GM12878 (cell line): Measurements from ENCODE around the gene SPINT1. TPM values are rescaled to one million over a fixed set of nuclear protein-coding genes. Genes with fewer than 3 reads are reported as not detected.

Source experiments
- ATAC-seq: fragments of 200-7000 bp; cut with Tn5 transposase; 3 replicates; pipeline ENCODE4 v1.9.1; 2020; ENCODE audit warnings: mild to moderate bottlenecking, moderate library complexity
- BruUV-seq: library from RNA; stranded (reverse); fragments of 400-500 nt; replicated peaks from 2 replicates; lab custom pipeline; 2021; lab: Mats Ljungman, UMichigan
- CTCF ChIA-PET: fragments of 300-600 bp; sonication (Branson Sonifier 250); formaldehyde crosslinking; extraction: SDS; loops from one replicate; lab custom pipeline; 2021; ENCODE audit warnings: inconsistent platforms; lab: Yijun Ruan, JAX
- POLR2A ChIA-PET: fragments of 350-600 bp; formaldehyde crosslinking; extraction: SDS; loops from one replicate; lab custom pipeline; 2021; ENCODE audit warnings: inconsistent platforms; lab: Charles Lee
- RAD21 ChIA-PET: fragments of 300-600 bp; sonication (Branson Sonifier 250); formaldehyde crosslinking; loops from one replicate; lab custom pipeline; 2023; ENCODE audit warnings: antibody characterized with exemption; ENCODE audit not compliant: unreplicated experiment; lab: Charles Lee
- SMC1A ChIA-PET: fragments of 300-600 bp; sonication (Branson Sonifier 250); formaldehyde crosslinking; loops from one replicate; lab custom pipeline; 2023; ENCODE audit not compliant: unreplicated experiment, uncharacterized antibody; lab: Charles Lee
- DNase-seq: peaks from one replicate; pipeline ENCODE4 v3.0.0-alpha.2; 2011; ENCODE audit warnings: low read depth, low spot score
- FAIRE-seq: peaks from 3 replicates; lab custom pipeline; 2011; peaks lifted over from hg19 to GRCh38; lab: Jason Lieb, UNC
- H2AFZ ChIP-seq: 2 replicates; pipeline ENCODE4 v1.6.0; 2011; ENCODE audit warnings: low read depth, low read length, control low read depth; ENCODE audit not compliant: control insufficient read depth
- H3K27ac ChIP-seq: 2 replicates; pipeline ENCODE4 v1.5.1; 2011; ENCODE audit warnings: control low read depth; ENCODE audit not compliant: control insufficient read depth, insufficient read depth
- H3K27me3 ChIP-seq, 2 experiments: replicated peaks in 1 of 2; 2 replicates each; pipeline versions ENCODE4 v1.6.0 to v1.6.1; 2011; ENCODE audit warnings: low read length in 1 of 2; ENCODE audit not compliant: control insufficient read depth in 2 of 2, insufficient read depth in 2 of 2
- H3K36me3 ChIP-seq, 2 experiments: 2 replicates each; pipeline ENCODE4 v1.5.1; 2011; ENCODE audit warnings: low read length in 1 of 2; ENCODE audit not compliant: control insufficient read depth in 2 of 2, insufficient read depth in 2 of 2
- H3K4me1 ChIP-seq: 2 replicates; pipeline ENCODE4 v1.6.1; 2011; ENCODE audit warnings: mild to moderate bottlenecking, low read length, moderate library complexity, mixed read lengths; ENCODE audit not compliant: control insufficient read depth, insufficient read depth
- H3K4me2 ChIP-seq: 2 replicates; pipeline ENCODE4 v1.6.0; 2011; ENCODE audit warnings: control low read depth; ENCODE audit not compliant: control insufficient read depth, insufficient read depth
- H3K4me3 ChIP-seq: fragments of 200-600 bp; sonication (generic); 2 replicates; pipeline ENCODE4 v1.5.1; 2016
- H3K79me2 ChIP-seq: 2 replicates; pipeline ENCODE4 v1.6.0; 2011; ENCODE audit warnings: low read length; ENCODE audit not compliant: control insufficient read depth, insufficient read depth
- H3K9ac ChIP-seq: 2 replicates; pipeline ENCODE4 v1.8.0; 2011; ENCODE audit warnings: low read length, control low read depth, mixed read lengths; ENCODE audit not compliant: control insufficient read depth, insufficient read depth
- H3K9me3 ChIP-seq: replicated peaks from 3 replicates; pipeline ENCODE4 v1.5.1; 2011; ENCODE audit warnings: mild to moderate bottlenecking, low read length; ENCODE audit not compliant: control insufficient read depth, insufficient read depth
- H4K20me1 ChIP-seq: 2 replicates; pipeline ENCODE4 v1.6.0; 2011; ENCODE audit not compliant: control insufficient read depth, insufficient read depth
- BRCA1 ChIP-seq: IDR thresholded peaks from 2 replicates; pipeline ENCODE4 v1.6.1; 2011; ENCODE audit warnings: low read depth, low read length, improper control_type of control experiment
- LARP7 ChIP-seq: fragments of 450-650 bp; IDR thresholded peaks from 2 replicates; pipeline ENCODE4 v1.6.1; 2017; ENCODE audit warnings: mild to moderate bottlenecking
- NBN ChIP-seq: fragments of 450-650 bp; IDR thresholded peaks from 2 replicates; pipeline ENCODE4 v1.6.1; 2016
- SPI1 ChIP-seq: IDR thresholded peaks from 2 replicates; pipeline ENCODE4 v1.6.1; 2011; ENCODE audit warnings: low read depth, mild to moderate bottlenecking, low read length, moderate library complexity, borderline replicate concordance; ENCODE audit not compliant: insufficient read depth
- SRF ChIP-seq, 2 experiments: IDR thresholded peaks; 2 replicates each; pipeline ENCODE4 v1.6.1; 2011; ENCODE audit warnings: low read depth in 2 of 2, low read length in 2 of 2, mild to moderate bottlenecking in 1 of 2, moderate library complexity in 1 of 2
- YY1 ChIP-seq: IDR thresholded peaks from 2 replicates; pipeline ENCODE4 v1.6.1; 2011; ENCODE audit warnings: low read depth, mild to moderate bottlenecking, low read length
- WGBS: methylation state at CpG from one replicate; pipeline ENCODE4 v1.1.6; 2016; ENCODE audit warnings: low lambda C conversion rate; ENCODE audit not compliant: insufficient replicate concordance, insufficient coverage; ENCODE audit errors: missing lambda C conversion rate; 5-methylcytosine and 5-hydroxymethylcytosine counted together
- in situ Hi-C: fragments of 300-500 bp; cut with MboI; formaldehyde crosslinking; loops from 9 replicates; pipeline ENCODE4 v1.14.3; 2018; ENCODE audit warnings: mixed read lengths
- intact Hi-C: fragments of 100-400 bp; cut with micrococcal nuclease; formaldehyde crosslinking; loops from one replicate; pipeline ENCODE4 v1.14.2; 2022; ENCODE audit not compliant: unreplicated experiment
- polyA plus RNA-seq, 11 experiments: library from polyadenylated mRNA; depleted of rRNA in 4 of 11; unstranded in 6 of 11; stranded (reverse) in 5 of 11; fragments of >200 nt; fragmentation: Nextera tagmentation in 4 of 11; fragmentation: Illumina TruSeq in 1 of 11; extraction: Ambion mirVana in 4 of 11; extraction: Trizol in 1 of 11; gene quantifications; 1 replicate in 1 of 11; 2 replicates in 10 of 11; pipeline versions ENCODE4 v1.2.1 to v1.2.3, GENCODE V29; 2011 to 2016; ENCODE audit warnings: inconsistent platforms in 2 of 11, missing spikeins in 2 of 11, low read depth in 1 of 11
- total RNA-seq, 4 experiments: library from RNA; depleted of rRNA in 3 of 4; stranded (reverse); fragments of >200 nt in 3 of 4; fragmentation: Illumina TruSeq in 1 of 4; extraction: Trizol in 1 of 4; gene quantifications; 2 replicates each; pipeline versions ENCODE4 v1.2.1 to v1.2.3, GENCODE V29; 2013 to 2021
- TF ChIP-seq, protein P1 (sequence below): fragments of 450-650 bp; IDR thresholded peaks from 2 replicates; pipeline ENCODE4 v1.6.1; 2016; ENCODE audit warnings: mild to moderate bottlenecking
- TF ChIP-seq, protein P2 (sequence below): fragments of 450-650 bp; IDR thresholded peaks from 2 replicates; pipeline ENCODE4 v1.6.1; 2017; ENCODE audit warnings: low read depth, mild to moderate bottlenecking, moderate library complexity

The SPINT1 gene
- total and polyA plus RNA-seq, 10 of the 15 experiments (the other 5 are each of a cell fraction or from before 2014, with no cell fraction given), result 3.5 to 28.6 (median 10.2) TPM

DNA sequence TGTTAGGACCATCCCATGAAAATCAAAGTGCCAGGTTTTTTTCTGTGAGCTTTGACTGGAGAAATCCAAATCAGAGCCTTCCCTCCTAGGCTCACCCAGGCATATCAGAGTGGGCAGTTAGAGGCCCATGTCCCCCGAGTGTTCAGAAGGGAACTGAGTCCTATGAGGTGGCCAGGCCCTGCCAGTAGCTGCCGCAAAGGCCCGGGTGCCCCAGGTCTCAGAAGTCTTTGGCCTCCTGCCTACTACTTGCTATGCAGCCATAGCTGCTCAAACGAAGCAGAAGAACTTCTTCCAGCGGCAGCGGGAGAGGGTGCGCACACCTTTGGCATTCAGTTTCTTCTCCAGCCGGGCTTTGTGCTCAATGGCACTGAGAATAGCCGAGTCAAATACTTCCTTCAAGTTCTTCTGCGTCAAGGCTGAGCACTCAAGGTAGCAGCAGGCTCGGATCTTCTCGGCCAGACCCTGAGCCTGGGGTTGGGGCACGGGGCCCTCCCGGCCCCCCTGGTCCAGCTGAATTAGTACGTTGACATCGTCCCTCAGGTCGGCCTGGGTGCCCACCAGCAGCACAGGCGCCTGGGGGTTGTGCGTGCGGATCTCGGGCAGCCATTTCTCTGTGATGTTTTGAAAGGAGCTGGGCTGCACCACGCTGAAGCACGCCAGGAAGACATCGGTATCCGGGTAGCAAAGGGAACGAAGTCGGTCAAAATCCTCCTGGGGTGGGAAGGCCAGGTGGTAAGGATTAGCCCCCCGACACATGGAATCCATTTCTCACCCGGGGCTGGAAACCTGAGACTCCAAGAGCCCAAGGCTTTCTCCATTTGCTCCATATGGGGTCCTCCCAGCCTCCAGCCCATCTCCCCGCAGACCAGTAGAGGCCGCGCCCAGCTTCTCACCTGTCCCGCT is 29.2 kb downstream of the SPINT1 start:
- Histone ChIP-seq H3K9ac (peak overlapping the region; percentile 65), H3K4me3 (peak overlapping the region; percentile 65), H3K4me1 (peaks cover 30% of the 10 kb centered on the region), H2AFZ (peak overlapping the region; percentile 75), H3K36me3 (no peaks in the 10 kb centered on the region), H3K27ac (peak overlapping the region; percentile 78), H3K27me3 (no peaks in the 10 kb centered on the region), H4K20me1 (no peaks in the 10 kb centered on the region)
- ATAC-seq (peak; percentile 25), DNase-seq (no peak), FAIRE-seq (no peak)
- intact Hi-C loops, result loop anchor here (2.0 to 10.0 kb wide), 3 partner anchors 14 to 278 kb away; partner anchors contain the start of genes KNL1 and VPS18
- POLR2A ChIA-PET, result interaction anchor here (0.6 to 9.5 kb wide), 14 partner anchors 8 to 459 kb away, joined by 3 to 220 read pairs (median 6); partner anchors contain the start of genes CCDC32, DNAJC17, GCHFR and OIP5
- in situ Hi-C loops, result no loop called here
- BruUV-seq, result TSS peak; percentile 83
- RAD21 ChIA-PET, result interaction anchor here (0.5 to 14.2 kb wide), 11 partner anchors 13 to 1828 kb away, joined by 3 to 551 read pairs (median 7); partner anchors contain the start of genes DNAJC17, RAD51, SPINT1 and VPS18
- CTCF ChIA-PET, result interaction anchor here (0.6 to 6.0 kb wide), 12 partner anchors 22 to 311 kb away, joined by 3 to 57 read pairs (median 4); partner anchors contain the start of genes RAD51 and VPS18
- TF ChIP-seq, protein P1, sequence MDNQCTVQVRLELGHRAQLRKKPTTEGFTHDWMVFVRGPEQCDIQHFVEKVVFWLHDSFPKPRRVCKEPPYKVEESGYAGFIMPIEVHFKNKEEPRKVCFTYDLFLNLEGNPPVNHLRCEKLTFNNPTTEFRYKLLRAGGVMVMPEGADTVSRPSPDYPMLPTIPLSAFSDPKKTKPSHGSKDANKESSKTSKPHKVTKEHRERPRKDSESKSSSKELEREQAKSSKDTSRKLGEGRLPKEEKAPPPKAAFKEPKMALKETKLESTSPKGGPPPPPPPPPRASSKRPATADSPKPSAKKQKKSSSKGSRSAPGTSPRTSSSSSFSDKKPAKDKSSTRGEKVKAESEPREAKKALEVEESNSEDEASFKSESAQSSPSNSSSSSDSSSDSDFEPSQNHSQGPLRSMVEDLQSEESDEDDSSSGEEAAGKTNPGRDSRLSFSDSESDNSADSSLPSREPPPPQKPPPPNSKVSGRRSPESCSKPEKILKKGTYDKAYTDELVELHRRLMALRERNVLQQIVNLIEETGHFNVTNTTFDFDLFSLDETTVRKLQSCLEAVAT, result peak; percentile 94
- TF ChIP-seq, protein P2, sequence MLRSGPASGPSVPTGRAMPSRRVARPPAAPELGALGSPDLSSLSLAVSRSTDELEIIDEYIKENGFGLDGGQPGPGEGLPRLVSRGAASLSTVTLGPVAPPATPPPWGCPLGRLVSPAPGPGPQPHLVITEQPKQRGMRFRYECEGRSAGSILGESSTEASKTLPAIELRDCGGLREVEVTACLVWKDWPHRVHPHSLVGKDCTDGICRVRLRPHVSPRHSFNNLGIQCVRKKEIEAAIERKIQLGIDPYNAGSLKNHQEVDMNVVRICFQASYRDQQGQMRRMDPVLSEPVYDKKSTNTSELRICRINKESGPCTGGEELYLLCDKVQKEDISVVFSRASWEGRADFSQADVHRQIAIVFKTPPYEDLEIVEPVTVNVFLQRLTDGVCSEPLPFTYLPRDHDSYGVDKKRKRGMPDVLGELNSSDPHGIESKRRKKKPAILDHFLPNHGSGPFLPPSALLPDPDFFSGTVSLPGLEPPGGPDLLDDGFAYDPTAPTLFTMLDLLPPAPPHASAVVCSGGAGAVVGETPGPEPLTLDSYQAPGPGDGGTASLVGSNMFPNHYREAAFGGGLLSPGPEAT, result 0 out of 2 replicates have a peak, but pooled peaks have one; percentile 42
- TF ChIP-seq BRCA1 (no peak), SPI1 (peak; percentile 21; the same call in 1 of the 2 replicates), YY1 (0 out of 2 replicates have a peak, but pooled peaks have one; percentile 2), NBN (peak; percentile 46; the same call in 1 of the 2 replicates), LARP7 (0 out of 2 replicates have a peak, but pooled peaks have one; percentile 0), SRF (IDR thresholded peaks at IDR 0.05; ENCODE audit: low read depth in 2 of 2, low read length in 2 of 2) (no peak)
- TF ChIP-seq, all 136 proteins: peak for 6
- Histone ChIP-seq H3K4me2 (peak overlapping the region; percentile 89), H3K9me3 (no peaks in the 10 kb centered on the region), H3K79me2 (peaks cover 5% of the 10 kb centered on the region)
- WGBS, result 74% methylated on average over 31 of the region's 33 CpGs
- SMC1A ChIA-PET, result interaction anchor here (0.7 to 14.4 kb wide), 7 partner anchors 13 to 178 kb away, joined by 3 to 454 read pairs (median 4); partner anchors contain the start of genes DNAJC17, RAD51, VPS18 and ZFYVE19
